H1 (cell line): Measurements from ENCODE around the gene FCHO1. TPM values are rescaled to one million over a fixed set of nuclear protein-coding genes. Genes with fewer than 3 reads are reported as not detected.

ENCODE experiments used
- CTCF ChIA-PET: fragments of 300-600 bp; sonication (Branson Sonifier 250); formaldehyde crosslinking; loops from one replicate; lab custom pipeline; 2021; ENCODE audit not compliant: partially characterized antibody; lab: Charles Lee
- POLR2A ChIA-PET: fragments of 300-600 bp; sonication (Branson Sonifier 250); formaldehyde crosslinking; loops from one replicate; lab custom pipeline; 2021; ENCODE audit warnings: inconsistent platforms; ENCODE audit not compliant: partially characterized antibody; lab: Charles Lee
- DNase-seq, 2 experiments: peaks; one replicate each; pipeline versions ENCODE4 v3.0.0 to v3.0.0-alpha.2; 2010 to 2022; ENCODE audit warnings: low spot score in 2 of 2, low read depth in 1 of 2, mixed read lengths in 1 of 2
- FAIRE-seq: peaks from 2 replicates; lab custom pipeline; 2011; peaks lifted over from hg19 to GRCh38; lab: Jason Lieb, UNC
- H2AFZ ChIP-seq: 2 replicates; pipeline ENCODE4 v1.8.1; 2012; ENCODE audit warnings: low read length, inconsistent platforms
- H2AK5ac ChIP-seq: 2 replicates; pipeline ENCODE4 v1.6.1; 2013; ENCODE audit warnings: low read depth, low read length
- H2BK120ac ChIP-seq: replicated peaks from 2 replicates; pipeline ENCODE3; 2013; ENCODE audit warnings: low read depth, low read length, inconsistent platforms
- H2BK12ac ChIP-seq: 2 replicates; pipeline ENCODE4 v1.6.1; 2013; ENCODE audit warnings: low read depth, low read length
- H2BK15ac ChIP-seq: 2 replicates; pipeline ENCODE4 v1.6.1; 2013; ENCODE audit warnings: low read length
- H2BK20ac ChIP-seq: 2 replicates; pipeline ENCODE4 v1.6.1; 2013; ENCODE audit warnings: low read length
- H2BK5ac ChIP-seq: 2 replicates; pipeline ENCODE4 v1.6.1; 2013; ENCODE audit warnings: low read depth, low read length
- H3K14ac ChIP-seq: 2 replicates; pipeline ENCODE4 v1.6.1; 2013; ENCODE audit warnings: inconsistent platforms; ENCODE audit not compliant: insufficient read length
- H3K18ac ChIP-seq: 2 replicates; pipeline ENCODE4 v1.6.1; 2013; ENCODE audit warnings: low read length; ENCODE audit errors: extremely low read depth
- H3K23ac ChIP-seq: 2 replicates; pipeline ENCODE4 v1.6.1; 2013; ENCODE audit warnings: inconsistent platforms; ENCODE audit not compliant: insufficient read length
- H3K23me2 ChIP-seq: 2 replicates; pipeline ENCODE4 v1.6.1; 2013; ENCODE audit warnings: low read depth, low read length
- H3K27ac ChIP-seq: 2 replicates; pipeline ENCODE4 v1.6.1; 2011; ENCODE audit warnings: low read depth, low read length, inconsistent platforms
- H3K27me3 ChIP-seq, 4 experiments: replicated peaks in 1 of 4; 1 replicate in 1 of 4; 2 replicates in 3 of 4; pipeline versions ENCODE4 v1.6.1 to v1.8.1; 2011 to 2013; ENCODE audit warnings: low read length in 3 of 4, mild to moderate bottlenecking in 3 of 4, inconsistent platforms in 2 of 4, mixed read lengths in 2 of 4, moderate library complexity in 1 of 4; ENCODE audit not compliant: control insufficient read depth in 3 of 4, insufficient read depth in 3 of 4; ENCODE audit errors: extremely low read depth in 1 of 4
- H3K36me3 ChIP-seq, 4 experiments: 2 replicates each; pipeline versions ENCODE4 v1.6.1 to v1.8.1; 2011 to 2013; ENCODE audit warnings: mild to moderate bottlenecking in 4 of 4, low read length in 3 of 4, moderate library complexity in 2 of 4, control low read depth in 1 of 4, inconsistent platforms in 1 of 4; ENCODE audit not compliant: insufficient read depth in 4 of 4, control insufficient read depth in 2 of 4
- H3K4ac ChIP-seq: replicated peaks from 2 replicates; pipeline ENCODE3; 2013; ENCODE audit warnings: low read length, low read depth, mixed read lengths, inconsistent platforms; ENCODE audit not compliant: insufficient read length
- H3K4me1 ChIP-seq, 4 experiments: replicated peaks in 1 of 4; 1 replicate in 1 of 4; 2 replicates in 3 of 4; pipeline versions ENCODE4 v1.6.1 to v1.8.1; 2011 to 2013; ENCODE audit warnings: low read length in 3 of 4, inconsistent platforms in 2 of 4, mixed read lengths in 1 of 4; ENCODE audit not compliant: insufficient read depth in 4 of 4, control insufficient read depth in 3 of 4
- H3K4me2 ChIP-seq, 2 experiments: 2 replicates each; pipeline versions ENCODE4 v1.6.1 to v1.8.1; 2011 to 2013; ENCODE audit warnings: low read depth in 2 of 2, low read length in 2 of 2, control low read depth in 1 of 2, inconsistent platforms in 1 of 2, mild to moderate bottlenecking in 1 of 2; ENCODE audit not compliant: insufficient read depth in 1 of 2
- H3K4me3 ChIP-seq, 4 experiments: fragments of 200-600, 300-600 bp in 1 of 4; sonication (generic), shearing (Covaris generic), sonication (Bioruptor Twin) in 1 of 4; 2 replicates each; pipeline versions ENCODE4 v1.5.1 to v1.8.1; 2011 to 2016; ENCODE audit warnings: low read length in 4 of 4, low read depth in 3 of 4, control low read depth in 2 of 4, inconsistent platforms in 2 of 4, mild to moderate bottlenecking in 2 of 4, mixed read lengths in 1 of 4, moderate library complexity in 1 of 4; ENCODE audit not compliant: insufficient read depth in 2 of 4; ENCODE audit errors: extremely low read depth in 1 of 4
- H3K56ac ChIP-seq: replicated peaks from 2 replicates; pipeline ENCODE3; 2013; ENCODE audit warnings: low read depth, mild to moderate bottlenecking, mixed read lengths, low read length, inconsistent platforms; ENCODE audit not compliant: insufficient read length
- H3K79me1 ChIP-seq: 2 replicates; pipeline ENCODE4 v1.6.1; 2013; ENCODE audit warnings: low read depth, low read length, control low read depth
- H3K79me2 ChIP-seq, 2 experiments: 2 replicates each; pipeline versions ENCODE4 v1.6.1 to v1.8.1; 2012 to 2013; ENCODE audit warnings: low read length in 2 of 2, mild to moderate bottlenecking in 2 of 2, inconsistent platforms in 1 of 2; ENCODE audit not compliant: insufficient read depth in 2 of 2, control insufficient read depth in 1 of 2
- H3K9ac ChIP-seq, 4 experiments: replicated peaks in 1 of 4; 1 replicate in 1 of 4; 2 replicates in 3 of 4; pipeline versions ENCODE4 v1.6.1 to v1.8.1; 2011 to 2013; ENCODE audit warnings: low read depth in 3 of 4, low read length in 3 of 4, control low read depth in 2 of 4, mild to moderate bottlenecking in 2 of 4, moderate library complexity in 2 of 4, inconsistent platforms in 1 of 4; ENCODE audit errors: extremely low read depth in 1 of 4
- H3K9me3 ChIP-seq, 2 experiments: 2 replicates each; pipeline versions ENCODE4 v1.6.1 to v1.8.1; 2012 to 2013; ENCODE audit warnings: mild to moderate bottlenecking in 2 of 2, moderate library complexity in 2 of 2, control low read depth in 1 of 2, inconsistent platforms in 1 of 2, low read depth in 1 of 2, low read length in 1 of 2, mixed read lengths in 1 of 2; ENCODE audit not compliant: insufficient read depth in 2 of 2
- H4K20me1 ChIP-seq, 2 experiments: replicated peaks in 1 of 2; 2 replicates each; pipeline versions ENCODE3 to v1.8.1; 2011 to 2013; ENCODE audit warnings: inconsistent platforms in 2 of 2, low read length in 2 of 2, mild to moderate bottlenecking in 1 of 2; ENCODE audit not compliant: insufficient read depth in 2 of 2, control insufficient read depth in 1 of 2
- H4K5ac ChIP-seq: 2 replicates; pipeline ENCODE4 v1.6.1; 2013; ENCODE audit warnings: low read length, low read depth, mixed read lengths, inconsistent platforms; ENCODE audit not compliant: insufficient read length
- H4K8ac ChIP-seq: 2 replicates; pipeline ENCODE4 v1.8.0; 2013; ENCODE audit warnings: mild to moderate bottlenecking, moderate library complexity, low read length, inconsistent platforms; ENCODE audit not compliant: insufficient read depth; ENCODE audit errors: extremely low read depth
- H4K91ac ChIP-seq: replicated peaks from 2 replicates; pipeline ENCODE3; 2013; ENCODE audit warnings: low read length, mixed read lengths, inconsistent platforms; ENCODE audit not compliant: insufficient read length
- CTBP2 ChIP-seq: IDR thresholded peaks from 2 replicates; pipeline ENCODE4 v1.7.0; 2011; ENCODE audit warnings: borderline replicate concordance, mild to moderate bottlenecking, moderate library complexity, mixed read lengths, low read length; ENCODE audit not compliant: insufficient read depth, insufficient read length
- CTCF ChIP-seq, 3 experiments: IDR thresholded peaks; 1 replicate in 2 of 3; 2 replicates in 1 of 3; pipeline versions ENCODE4 v1.5.1 to v1.6.1; 2011; ENCODE audit warnings: low read length in 3 of 3, mild to moderate bottlenecking in 3 of 3, inconsistent platforms in 2 of 3, low read depth in 1 of 3, moderate library complexity in 1 of 3; ENCODE audit not compliant: insufficient read depth in 1 of 3; ENCODE audit errors: control extremely low read depth in 1 of 3
- HDAC6 ChIP-seq: IDR thresholded peaks from one replicate; pipeline ENCODE4 v1.7.1; 2012; ENCODE audit warnings: low read depth, mild to moderate bottlenecking, inconsistent platforms, low read length, moderate library complexity
- RAD21 ChIP-seq, 2 experiments: IDR thresholded peaks in 1 of 2; conservative IDR thresholded peaks in 1 of 2; 2 replicates each; pipeline ENCODE4 v1.6.1; 2011; ENCODE audit warnings: low read depth in 2 of 2, low read length in 2 of 2, improper control_type of control experiment in 1 of 2, inconsistent platforms in 1 of 2, mild to moderate bottlenecking in 1 of 2, moderate library complexity in 1 of 2
- SP1 ChIP-seq: IDR thresholded peaks from 2 replicates; pipeline ENCODE4 v1.6.1; 2011; ENCODE audit warnings: low read depth, low read length
- SRF ChIP-seq: IDR thresholded peaks from 2 replicates; pipeline ENCODE4 v1.6.1; 2011; ENCODE audit warnings: mild to moderate bottlenecking, low read depth, low read length, moderate library complexity
- WGBS, 2 experiments: shearing (Covaris generic) in 1 of 2; methylation state at CpG; one replicate each; pipeline versions ENCODE4 v1.1.6 to v1.1.7; 2013 to 2015; ENCODE audit warnings: low lambda C conversion rate in 2 of 2, mixed read lengths in 2 of 2, inconsistent platforms in 1 of 2, low coverage in 1 of 2, missing lambda C conversion rate in 1 of 2; ENCODE audit not compliant: insufficient replicate concordance in 2 of 2, insufficient coverage in 1 of 2, insufficient read length in 1 of 2; ENCODE audit errors: extremely low coverage in 1 of 2, missing lambda C conversion rate in 1 of 2; 5-methylcytosine and 5-hydroxymethylcytosine counted together
- polyA plus RNA-seq, 7 experiments: library from polyadenylated mRNA; depleted of rRNA in 3 of 7; stranded (reverse) in 5 of 7; unstranded in 2 of 7; fragments of >200 nt in 5 of 7; fragments of 200-250 nt in 2 of 7; gene quantifications; 1 replicate in 5 of 7; 2 replicates in 1 of 7; 4 replicates in 1 of 7; pipeline versions ENCODE4 v1.2.1 to v1.2.3, GENCODE V29; 2011 to 2013; ENCODE audit warnings: missing spikeins in 2 of 7, mixed read lengths in 2 of 7
- total RNA-seq: library from RNA; stranded (reverse); fragmentation: NEBNext Ultra II Directional; extraction: Animal tissue kit (Norgen Biotek cat#: 25700); gene quantifications from 2 replicates; pipeline ENCODE4 v1.2.1, GENCODE V29; 2021

Gene FCHO1
- total and polyA plus RNA-seq, 2 of the 8 experiments (the other 6 are each of a cell fraction or from before 2014, with no cell fraction given) = 13.0 to 25.9 TPM

GRCh38 chr19:17703824-17704463 lies 47.3 kb upstream of the FCHO1 start:
- Histone ChIP-seq H4K5ac (no peak overlapping the region), H2BK120ac (no peak overlapping the region), H2BK5ac (no peak overlapping the region), H3K27ac (no peak overlapping the region), H3K27me3 (peaks cover 0 to 6% (median 5%) of the 10 kb centered on the region in 4 experiments; a peak in 4 of 7 replicates), H3K79me1 (no peaks in the 10 kb centered on the region), H3K23me2 (peaks cover 3% of the 10 kb centered on the region; the same call in 1 of the 2 replicates), H3K9ac (no peak overlapping the region), H3K18ac (no peak overlapping the region), H2BK20ac (no peak overlapping the region), H4K8ac (no peak overlapping the region), H4K20me1 (no peaks in the 10 kb centered on the region), H4K91ac (no peak overlapping the region), H3K4me1 (no peaks in the 10 kb centered on the region; a peak in 2 of 7 replicates), H3K4ac (no peak overlapping the region), H3K9me3 (no peaks in the 10 kb centered on the region), H2BK12ac (no peak overlapping the region), H3K79me2 (no peaks in the 10 kb centered on the region), H2AK5ac (no peak overlapping the region), H3K14ac (no peak overlapping the region), H2BK15ac (no peak overlapping the region), H2AFZ (no peak overlapping the region), H3K23ac (no peak overlapping the region), H3K56ac (no peak overlapping the region), H3K36me3 (no peaks in the 10 kb centered on the region), H3K4me3 (no peak overlapping the region), H3K4me2 (no peak overlapping the region)
- TF ChIP-seq CTCF (IDR thresholded peaks at IDR 0.05; ENCODE audit: control extremely low read depth in 1 of 3, insufficient read depth in 1 of 3, low read depth in 1 of 3, low read length in 3 of 3) = peak; percentile 81 to 93 (median 89)
- no peak for TF ChIP-seq CTBP2
- no peak for TF ChIP-seq HDAC6
- TF ChIP-seq SP1 = peak; percentile 62; the same call in 1 of the 2 replicates
- peak; percentile 71 to 80 for TF ChIP-seq RAD21 (IDR thresholded peaks at IDR 0.05 in 1 of 2, conservative IDR thresholded peaks at IDR 0.05 in 1 of 2; ENCODE audit: low read depth in 2 of 2, low read length in 2 of 2)
- TF ChIP-seq SRF = peak; percentile 46
- FAIRE-seq = peak; percentile 94
- peak in 1 of 2 experiments; percentile 95 for DNase-seq
- ChIA-PET CTCF (interaction anchor here (0.6 to 5.5 kb wide), 28 partner anchors 8 to 517 kb away, joined by 3 to 34 read pairs (median 4); partner anchors contain the start of gene MAP1S), POLR2A (interaction anchor here (0.6 to 1.7 kb wide), 3 partner anchors 11 to 98 kb away, joined by 3 to 6 read pairs (median 3); partner anchors contain the start of gene UNC13A)
- 69% methylated on average over 7 of the region's 11 CpGs; no CpG with 5 or more reads in 1 of the 2 experiments for WGBS, 2 experiments
